Measurements from ENCODE around the gene ADGRG4. TPM values are rescaled to one million over a fixed set of nuclear protein-coding genes. Genes with fewer than 3 reads are reported as not detected.

ADGRG4 gene
- total RNA-seq, 1 experiment from 2014 or later: not detected

- BruUV-seq (replicated peaks): no TSS peak
- intact Hi-C loops (cut with micrococcal nuclease): no loop called here
- H3K4me1 ChIP-seq (ENCODE audit: insufficient read depth, low read length): no peaks in the 10 kb centered on the region
- ATAC-seq (no peak), DNase-seq (no peak)
- no peaks in the 10 kb centered on the region for H3F3A ChIP-seq (ENCODE audit: low read length, unreplicated experiment)
- H3K27ac ChIP-seq (ENCODE audit: low read length): no peak overlapping the region
- no peak overlapping the region for H3K4me3 ChIP-seq (ENCODE audit: low read length)
- CTCF ChIA-PET: no interaction called here
- no peak for TF ChIP-seq CTCF (conservative IDR thresholded peaks at IDR 0.05; ENCODE audit: low read depth, low read length)
- H3K9me3 ChIP-seq (ENCODE audit: low read length): no peaks in the 10 kb centered on the region
- H3K79me2 ChIP-seq (ENCODE audit: low read length): no peaks in the 10 kb centered on the region
- no peaks in the 10 kb centered on the region for H3K9me2 ChIP-seq (replicated peaks; ENCODE audit: low read length)
- no peak overlapping the region for H3K4me2 ChIP-seq (ENCODE audit: low read length)
- POLR2A ChIA-PET (ENCODE audit: unreplicated experiment): no interaction called here
- no peak overlapping the region for H3K9ac ChIP-seq (ENCODE audit: low read length)
- no peaks in the 10 kb centered on the region for H4K20me1 ChIP-seq (ENCODE audit: low read length)
- no peak overlapping the region for H2AFZ ChIP-seq (ENCODE audit: low read length)
- H3K36me3 ChIP-seq (ENCODE audit: low read depth, low read length): no peaks in the 10 kb centered on the region
- H3K27me3 ChIP-seq (ENCODE audit: low read length): no peaks in the 10 kb centered on the region
These were observed 29.5 kb upstream of the ADGRG4 start for GRCh38 chrX:136271300-136271699.

GRCh38 chrX:136272325-136272724 lies 28.4 kb upstream of the ADGRG4 start:
- H3K4me1 ChIP-seq (ENCODE audit: insufficient read depth, low read length): no peaks in the 10 kb centered on the region
- H3K79me2 ChIP-seq (ENCODE audit: low read length): no peaks in the 10 kb centered on the region
- H2AFZ ChIP-seq (ENCODE audit: low read length): no peak overlapping the region
- intact Hi-C loops (cut with micrococcal nuclease): no loop called here
- H3K9me2 ChIP-seq (replicated peaks; ENCODE audit: low read length): no peaks in the 10 kb centered on the region
- POLR2A ChIA-PET (ENCODE audit: unreplicated experiment): no interaction called here
- H3K27ac ChIP-seq (ENCODE audit: low read length): no peak overlapping the region
- H3F3A ChIP-seq (ENCODE audit: low read length, unreplicated experiment): no peaks in the 10 kb centered on the region
- no peak overlapping the region for H3K4me3 ChIP-seq (ENCODE audit: low read length)
- CTCF ChIA-PET: interaction anchor here (0.5 to 1.0 kb wide), 3 partner anchors 25 to 225 kb away, joined by 3 to 4 read pairs (median 3); partner anchors contain the start of gene HTATSF1
- TF ChIP-seq CTCF (conservative IDR thresholded peaks at IDR 0.05; ENCODE audit: low read depth, low read length) (peak; percentile 41; the same call in 1 of the 2 replicates), EZH2 (IDR thresholded peaks at IDR 0.05; ENCODE audit: low read length, unreplicated experiment) (no peak)
- H3K9me3 ChIP-seq (ENCODE audit: low read length): no peaks in the 10 kb centered on the region
- DNase-seq (no peak), ATAC-seq (peak; percentile 58; the same call in 1 of the 2 replicates)
- H3K4me2 ChIP-seq (ENCODE audit: low read length): no peak overlapping the region
- no TSS peak for BruUV-seq (replicated peaks)
- H4K20me1 ChIP-seq (ENCODE audit: low read length): no peaks in the 10 kb centered on the region
- no peaks in the 10 kb centered on the region for H3K36me3 ChIP-seq (ENCODE audit: low read depth, low read length)
- H3K27me3 ChIP-seq (ENCODE audit: low read length): no peaks in the 10 kb centered on the region
- no peak overlapping the region for H3K9ac ChIP-seq (ENCODE audit: low read length)

GRCh38 chrX:136273986-136274385 lies 26.8 kb upstream of the ADGRG4 start:
- Histone ChIP-seq H3K27ac (ENCODE audit: low read length) (no peak overlapping the region), H3K79me2 (ENCODE audit: low read length) (no peaks in the 10 kb centered on the region), H3K9ac (ENCODE audit: low read length) (no peak overlapping the region), H3K9me2 (replicated peaks; ENCODE audit: low read length) (no peaks in the 10 kb centered on the region), H3F3A (ENCODE audit: low read length, unreplicated experiment) (no peaks in the 10 kb centered on the region), H3K4me2 (ENCODE audit: low read length) (no peak overlapping the region), H3K4me1 (ENCODE audit: insufficient read depth, low read length) (no peaks in the 10 kb centered on the region), H3K27me3 (ENCODE audit: low read length) (no peaks in the 10 kb centered on the region), H3K9me3 (ENCODE audit: low read length) (no peaks in the 10 kb centered on the region), H4K20me1 (ENCODE audit: low read length) (no peaks in the 10 kb centered on the region), H3K36me3 (ENCODE audit: low read depth, low read length) (no peaks in the 10 kb centered on the region), H3K4me3 (ENCODE audit: low read length) (no peak overlapping the region), H2AFZ (ENCODE audit: low read length) (no peak overlapping the region)
- POLR2A ChIA-PET (ENCODE audit: unreplicated experiment): no interaction called here
- TF ChIP-seq CTCF (conservative IDR thresholded peaks at IDR 0.05; ENCODE audit: low read depth, low read length) (no peak), EZH2phosphoT487 (IDR thresholded peaks at IDR 0.05; ENCODE audit: borderline replicate concordance, low read length) (no peak), EZH2 (IDR thresholded peaks at IDR 0.05; ENCODE audit: low read length, unreplicated experiment) (no peak)
- CTCF ChIA-PET: no interaction called here
- BruUV-seq (replicated peaks): no TSS peak
- DNase-seq: no peak
- intact Hi-C loops (cut with micrococcal nuclease): no loop called here
- no peak for ATAC-seq

All from PC-3 (cell line).